Caco-2 (cell line): ENCODE measurements around the gene RUNX1. TPM values are rescaled to one million over a fixed set of nuclear protein-coding genes. Genes with fewer than 3 reads are reported as not detected.

Experiments used
- BruUV-seq: library from RNA; stranded (reverse); fragments of 400-500 nt; replicated peaks from 2 replicates; lab custom pipeline; 2021; lab: Mats Ljungman, UMichigan
- CTCF ChIA-PET: fragments of 300-600 bp; sonication (Branson Sonifier 250); formaldehyde crosslinking; loops from one replicate; lab custom pipeline; 2022; ENCODE audit warnings: antibody characterized with exemption; lab: Charles Lee
- POLR2A ChIA-PET: fragments of 300-600 bp; sonication (Branson Sonifier 250); formaldehyde crosslinking; loops from one replicate; lab custom pipeline; 2022; ENCODE audit warnings: antibody characterized with exemption; lab: Charles Lee
- DNase-seq, 2 experiments: peaks; one replicate each; pipeline versions ENCODE4 v3.0.0 to v3.0.0-alpha.2; 2020 to 2022
- H3K27me3 ChIP-seq: replicated peaks from 2 replicates; pipeline ENCODE4 v1.6.0; 2011; ENCODE audit warnings: low read length; ENCODE audit not compliant: control insufficient read depth, insufficient read depth
- H3K36me3 ChIP-seq: 2 replicates; pipeline ENCODE4 v1.5.1; 2011; ENCODE audit warnings: low read length; ENCODE audit not compliant: control insufficient read depth, insufficient read depth
- H3K4me1 ChIP-seq: fragments of 250-450 bp; sonication (Bioruptor Pico); 2 replicates; pipeline ENCODE4 v1.5.1; 2020; ENCODE audit warnings: mild to moderate bottlenecking
- H3K4me3 ChIP-seq: 2 replicates; pipeline ENCODE4 v1.5.1; 2011; ENCODE audit warnings: low read depth, mild to moderate bottlenecking, control low read depth, low read length
- H3K9me3 ChIP-seq: fragments of 250-450 bp; sonication (Bioruptor Pico); 2 replicates; pipeline ENCODE4 v1.5.1; 2020; ENCODE audit warnings: mild to moderate bottlenecking, moderate library complexity
- H3K27ac Mint-ChIP-seq: one replicate; pipeline ENCODE4 v1.8.0; 2022; ENCODE audit warnings: mixed read lengths; ENCODE audit not compliant: unreplicated experiment
- H3K27me3 Mint-ChIP-seq: one replicate; pipeline ENCODE4 v1.8.0; 2022; ENCODE audit warnings: mixed read lengths; ENCODE audit not compliant: insufficient read depth, unreplicated experiment
- H3K36me3 Mint-ChIP-seq: one replicate; pipeline ENCODE4 v1.8.0; 2022; ENCODE audit warnings: mild to moderate bottlenecking, mixed read lengths; ENCODE audit not compliant: insufficient read depth, unreplicated experiment
- H3K4me1 Mint-ChIP-seq: one replicate; pipeline ENCODE4 v1.8.0; 2022; ENCODE audit warnings: low read depth, mixed read lengths; ENCODE audit not compliant: unreplicated experiment
- H3K4me3 Mint-ChIP-seq: one replicate; pipeline ENCODE4 v1.8.0; 2022; ENCODE audit warnings: mild to moderate bottlenecking, moderate library complexity, mixed read lengths; ENCODE audit not compliant: unreplicated experiment
- H3K9me3 Mint-ChIP-seq: one replicate; pipeline ENCODE4 v1.8.0; 2022; ENCODE audit warnings: mixed read lengths; ENCODE audit not compliant: unreplicated experiment
- intact Hi-C: fragments of 100-400 bp; cut with micrococcal nuclease; formaldehyde crosslinking; loops from one replicate; pipeline ENCODE4 v1.10.0; 2022; ENCODE audit not compliant: unreplicated experiment
- total RNA-seq: library from RNA; stranded (reverse); gene quantifications from 2 replicates; pipeline ENCODE4 v1.2.3, GENCODE V29; 2022
- TF ChIP-seq, protein P1 (sequence below), 2 experiments: fragments of 200-600 bp in 1 of 2; IDR thresholded peaks; 1 replicate in 1 of 2; 2 replicates in 1 of 2; pipeline versions ENCODE4 v1.5.1 to v1.8.0; 2011 to 2022; ENCODE audit warnings: antibody characterized with exemption in 1 of 2, control low read depth in 1 of 2, inconsistent platforms in 1 of 2, low read depth in 1 of 2, low read length in 1 of 2, mild to moderate bottlenecking in 1 of 2, moderate library complexity in 1 of 2; ENCODE audit not compliant: insufficient read depth in 1 of 2, severe bottlenecking in 1 of 2, unreplicated experiment in 1 of 2

Gene RUNX1
- total RNA-seq, 1 experiment from 2014 or later: 11.7 TPM

DNA sequence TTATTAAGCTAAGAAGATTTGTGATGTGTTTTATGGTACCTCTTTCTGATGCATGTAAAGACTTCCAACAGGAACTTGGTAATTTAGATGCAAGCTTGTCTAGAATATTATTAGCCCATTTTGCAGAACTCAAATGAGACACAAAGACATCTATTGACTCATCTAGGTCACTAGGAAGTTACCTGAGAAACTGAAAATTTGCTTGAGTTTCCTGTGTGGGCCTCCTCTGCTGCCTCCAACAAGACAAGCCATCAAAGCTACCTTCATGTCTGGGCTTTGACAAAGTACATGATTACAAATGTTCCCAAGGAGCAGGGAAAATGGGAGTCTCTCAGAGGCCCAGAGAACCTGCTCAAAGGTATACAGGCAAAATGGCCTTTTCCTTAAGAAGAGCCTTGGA, 5.6 kb downstream of the RUNX1 start:
- H3K36me3 ChIP-seq: no peaks in the 10 kb centered on the region
- H3K9me3 Mint-ChIP-seq: no peaks in the 10 kb centered on the region
- H3K36me3 Mint-ChIP-seq: no peaks in the 10 kb centered on the region
- ChIA-PET POLR2A (no interaction called here), CTCF (no interaction called here)
- no peak overlapping the region for H3K27ac Mint-ChIP-seq
- no TSS peak for BruUV-seq
- H3K4me3 Mint-ChIP-seq: no peak overlapping the region
- TF ChIP-seq, protein P1, sequence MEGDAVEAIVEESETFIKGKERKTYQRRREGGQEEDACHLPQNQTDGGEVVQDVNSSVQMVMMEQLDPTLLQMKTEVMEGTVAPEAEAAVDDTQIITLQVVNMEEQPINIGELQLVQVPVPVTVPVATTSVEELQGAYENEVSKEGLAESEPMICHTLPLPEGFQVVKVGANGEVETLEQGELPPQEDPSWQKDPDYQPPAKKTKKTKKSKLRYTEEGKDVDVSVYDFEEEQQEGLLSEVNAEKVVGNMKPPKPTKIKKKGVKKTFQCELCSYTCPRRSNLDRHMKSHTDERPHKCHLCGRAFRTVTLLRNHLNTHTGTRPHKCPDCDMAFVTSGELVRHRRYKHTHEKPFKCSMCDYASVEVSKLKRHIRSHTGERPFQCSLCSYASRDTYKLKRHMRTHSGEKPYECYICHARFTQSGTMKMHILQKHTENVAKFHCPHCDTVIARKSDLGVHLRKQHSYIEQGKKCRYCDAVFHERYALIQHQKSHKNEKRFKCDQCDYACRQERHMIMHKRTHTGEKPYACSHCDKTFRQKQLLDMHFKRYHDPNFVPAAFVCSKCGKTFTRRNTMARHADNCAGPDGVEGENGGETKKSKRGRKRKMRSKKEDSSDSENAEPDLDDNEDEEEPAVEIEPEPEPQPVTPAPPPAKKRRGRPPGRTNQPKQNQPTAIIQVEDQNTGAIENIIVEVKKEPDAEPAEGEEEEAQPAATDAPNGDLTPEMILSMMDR (IDR thresholded peaks at IDR 0.05; ENCODE audit: insufficient read depth in 1 of 2, low read depth in 1 of 2, low read length in 1 of 2, severe bottlenecking in 1 of 2, unreplicated experiment in 1 of 2): no peak
- H3K4me3 ChIP-seq: no peak overlapping the region
- no peaks in the 10 kb centered on the region for H3K9me3 ChIP-seq
- H3K27me3 Mint-ChIP-seq: no peaks in the 10 kb centered on the region
- H3K27me3 ChIP-seq: no peaks in the 10 kb centered on the region
- H3K4me1 Mint-ChIP-seq: peaks cover 16% of the 10 kb centered on the region
- peaks cover 32% of the 10 kb centered on the region for H3K4me1 ChIP-seq
- no peak for DNase-seq
- intact Hi-C loops: no loop called here

- Mint-ChIP-seq H3K27ac (peak overlapping the region; percentile 15), H3K4me3 (no peak overlapping the region), H3K4me1 (peaks cover 12% of the 10 kb centered on the region), H3K36me3 (no peaks in the 10 kb centered on the region), H3K9me3 (no peaks in the 10 kb centered on the region), H3K27me3 (no peaks in the 10 kb centered on the region)
- no TSS peak for BruUV-seq
- Histone ChIP-seq H3K27me3 (no peaks in the 10 kb centered on the region), H3K4me3 (no peak overlapping the region), H3K9me3 (no peaks in the 10 kb centered on the region), H3K36me3 (no peaks in the 10 kb centered on the region), H3K4me1 (peaks cover 30% of the 10 kb centered on the region)
- TF ChIP-seq, protein P1 (IDR thresholded peaks at IDR 0.05; ENCODE audit: insufficient read depth in 1 of 2, low read depth in 1 of 2, low read length in 1 of 2, severe bottlenecking in 1 of 2, unreplicated experiment in 1 of 2): no peak
- ChIA-PET CTCF (no interaction called here), POLR2A (no interaction called here)
- intact Hi-C loops: no loop called here
- no peak for DNase-seq
These were observed 6.3 kb downstream of the RUNX1 start for GRCh38 chr21:35042836-35043235.

- no peaks in the 10 kb centered on the region for H3K27me3 ChIP-seq
- H3K4me3 Mint-ChIP-seq: no peak overlapping the region
- DNase-seq: no peak
- no peaks in the 10 kb centered on the region for H3K9me3 ChIP-seq
- H3K36me3 ChIP-seq: no peaks in the 10 kb centered on the region
- ChIA-PET CTCF (no interaction called here), POLR2A (no interaction called here)
- H3K4me1 ChIP-seq: peaks cover 20% of the 10 kb centered on the region
- TF ChIP-seq, protein P1 (IDR thresholded peaks at IDR 0.05; ENCODE audit: insufficient read depth in 1 of 2, low read depth in 1 of 2, low read length in 1 of 2, severe bottlenecking in 1 of 2, unreplicated experiment in 1 of 2): no peak
- intact Hi-C loops: no loop called here
- no peaks in the 10 kb centered on the region for H3K36me3 Mint-ChIP-seq
- H3K4me1 Mint-ChIP-seq: peaks cover 2% of the 10 kb centered on the region
- no TSS peak for BruUV-seq
- H3K4me3 ChIP-seq: no peak overlapping the region
- no peaks in the 10 kb centered on the region for H3K9me3 Mint-ChIP-seq
- no peak overlapping the region for H3K27ac Mint-ChIP-seq
- no peaks in the 10 kb centered on the region for H3K27me3 Mint-ChIP-seq
These were observed 7.2 kb downstream of the RUNX1 start for GRCh38 chr21:35041881-35042280.
